ENCODE measurements around the gene USP21.

USP21 gene

DNA sequence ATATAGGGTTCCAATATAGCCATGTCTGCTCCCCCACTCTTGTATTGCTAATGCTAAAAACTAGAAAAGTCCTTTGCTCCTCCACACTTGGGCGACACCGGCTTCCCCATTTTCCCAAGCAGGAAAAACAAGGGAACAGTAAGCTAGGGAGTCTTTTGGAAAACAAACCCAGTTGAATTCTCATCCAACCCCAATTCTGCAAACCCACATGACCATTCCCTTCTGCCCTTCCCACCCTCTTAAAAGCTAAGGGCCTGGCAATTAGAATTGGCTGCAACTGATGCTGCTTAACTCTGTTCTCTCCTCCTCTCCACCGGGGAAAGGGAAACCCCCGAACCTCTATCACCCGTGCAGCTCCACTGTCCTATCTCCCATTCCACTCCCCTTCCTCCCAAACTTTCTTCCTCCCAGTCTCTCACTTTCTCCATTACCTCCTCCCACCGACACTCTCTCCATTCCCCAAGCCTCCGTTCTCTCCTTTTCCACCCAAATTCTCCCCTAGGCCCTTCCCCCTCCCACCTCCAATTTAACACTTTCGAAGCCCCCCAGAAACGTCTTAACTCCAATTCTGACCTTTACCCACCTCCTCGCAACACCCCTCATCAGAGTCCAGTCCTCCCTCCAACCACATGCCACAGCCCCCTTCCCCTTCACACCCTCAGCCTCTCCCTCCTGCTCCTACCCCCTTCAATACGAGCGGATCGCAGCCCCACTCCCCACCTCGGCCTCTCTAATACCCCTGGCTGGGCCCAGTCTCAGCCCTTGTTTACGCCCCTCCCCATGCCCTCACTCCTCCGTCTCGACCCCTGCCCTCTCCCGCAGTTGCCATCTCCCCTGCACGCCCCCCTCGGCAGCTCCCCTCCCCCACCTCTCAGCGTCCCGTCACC, 27.5 kb upstream of the USP21 start:
- no peak for DNase-seq (ENCODE audit: extremely low read depth, insufficient read length)
- Histone ChIP-seq H3K36me3 (ENCODE audit: control insufficient read depth, insufficient read depth, low read length) (peaks cover 2% of the 10 kb centered on the region), H3K4me3 (replicated peaks; ENCODE audit: low read depth, low read length) (peak overlapping the region; percentile 91), H3K27me3 (replicated peaks; ENCODE audit: control insufficient read depth, insufficient read depth, low read length) (no peaks in the 10 kb centered on the region)
- TF ChIP-seq, protein P1, sequence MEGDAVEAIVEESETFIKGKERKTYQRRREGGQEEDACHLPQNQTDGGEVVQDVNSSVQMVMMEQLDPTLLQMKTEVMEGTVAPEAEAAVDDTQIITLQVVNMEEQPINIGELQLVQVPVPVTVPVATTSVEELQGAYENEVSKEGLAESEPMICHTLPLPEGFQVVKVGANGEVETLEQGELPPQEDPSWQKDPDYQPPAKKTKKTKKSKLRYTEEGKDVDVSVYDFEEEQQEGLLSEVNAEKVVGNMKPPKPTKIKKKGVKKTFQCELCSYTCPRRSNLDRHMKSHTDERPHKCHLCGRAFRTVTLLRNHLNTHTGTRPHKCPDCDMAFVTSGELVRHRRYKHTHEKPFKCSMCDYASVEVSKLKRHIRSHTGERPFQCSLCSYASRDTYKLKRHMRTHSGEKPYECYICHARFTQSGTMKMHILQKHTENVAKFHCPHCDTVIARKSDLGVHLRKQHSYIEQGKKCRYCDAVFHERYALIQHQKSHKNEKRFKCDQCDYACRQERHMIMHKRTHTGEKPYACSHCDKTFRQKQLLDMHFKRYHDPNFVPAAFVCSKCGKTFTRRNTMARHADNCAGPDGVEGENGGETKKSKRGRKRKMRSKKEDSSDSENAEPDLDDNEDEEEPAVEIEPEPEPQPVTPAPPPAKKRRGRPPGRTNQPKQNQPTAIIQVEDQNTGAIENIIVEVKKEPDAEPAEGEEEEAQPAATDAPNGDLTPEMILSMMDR (IDR thresholded peaks at IDR 0.05; ENCODE audit: insufficient read depth, low read length, poor library complexity, severe bottlenecking): no peak

DNA sequence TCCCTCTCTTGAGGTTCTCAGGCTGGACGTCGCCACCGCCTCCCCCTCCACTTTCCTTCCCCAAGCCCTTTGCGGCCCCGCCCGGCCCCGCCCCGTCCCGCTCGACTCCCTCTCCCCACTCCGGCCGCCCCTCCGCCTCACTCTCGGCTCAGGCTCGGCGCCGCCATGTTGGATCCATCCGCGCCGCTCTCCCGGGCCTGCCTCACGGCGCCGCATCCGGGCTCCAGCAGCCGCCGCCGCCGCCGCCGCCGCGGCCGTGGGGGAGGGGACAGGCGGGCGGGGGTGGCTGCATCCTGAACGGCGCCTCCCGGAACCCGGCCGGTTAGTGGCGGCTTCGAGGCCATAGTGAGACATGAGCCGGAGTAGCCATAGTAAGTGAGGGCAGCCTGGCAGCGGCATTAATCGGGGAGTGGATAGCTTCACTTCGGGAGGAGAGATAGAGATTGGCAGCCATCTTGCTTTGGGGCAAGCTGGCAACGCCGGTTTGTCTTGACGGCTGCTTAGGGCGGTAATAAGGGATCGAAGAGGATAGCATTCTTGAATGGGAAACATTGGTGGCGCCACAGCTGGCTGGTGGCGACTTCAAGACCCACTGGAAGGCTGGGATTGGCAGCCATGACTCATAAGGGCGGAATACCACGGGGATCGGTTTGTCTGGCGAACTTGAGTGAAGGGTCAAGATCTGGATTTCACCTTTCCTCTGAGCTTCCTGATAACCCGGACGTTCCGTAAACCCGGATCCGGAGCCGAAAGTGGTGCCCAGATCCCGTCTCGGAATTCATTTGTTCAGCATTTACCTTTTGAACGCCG, 26.7 kb upstream of the USP21 start, which contains the start of gene DEDD:
TSS of gene DEDD (minus strand) at position 258 of the 810 bp plus-strand sequence. CDS start 8,205 bp downstream, outside the sequence.
- TF ChIP-seq, protein P1 (IDR thresholded peaks at IDR 0.05; ENCODE audit: insufficient read depth, low read length, poor library complexity, severe bottlenecking): no peak
- Histone ChIP-seq H3K4me3 (replicated peaks; ENCODE audit: low read depth, low read length) (peak within 1 kb of the TSS; percentile 91), H3K36me3 (ENCODE audit: control insufficient read depth, insufficient read depth, low read length) (peaks cover 2% of the 10 kb centered on the region), H3K27me3 (replicated peaks; ENCODE audit: control insufficient read depth, insufficient read depth, low read length) (no peaks in the 10 kb centered on the region)
- peak; percentile 91 for DNase-seq (ENCODE audit: extremely low read depth, insufficient read length)

DNA sequence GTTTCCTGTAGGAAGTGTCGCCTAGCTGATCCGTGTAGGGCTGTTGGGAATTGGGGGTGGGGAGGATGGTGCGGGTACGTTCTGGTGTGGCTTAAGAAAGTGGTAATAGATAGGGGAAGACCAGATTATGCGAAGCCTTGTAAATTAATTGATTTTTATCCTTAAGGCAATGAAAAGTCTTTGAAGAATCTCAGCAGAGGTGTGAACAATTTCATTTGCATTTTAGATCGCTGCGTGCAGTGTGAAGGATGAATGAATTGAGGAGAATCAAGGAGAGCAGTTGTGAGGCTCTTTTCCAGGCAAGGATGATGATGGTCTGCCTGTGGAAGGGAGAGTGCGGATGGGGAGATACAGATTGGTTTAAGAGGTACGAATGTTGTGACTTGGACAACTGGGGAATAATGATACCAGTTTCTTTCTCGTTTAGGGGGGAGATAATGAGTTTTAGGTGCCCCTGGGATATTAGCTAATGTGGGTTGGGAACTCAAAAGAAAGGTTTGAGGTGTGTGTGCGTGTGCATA, 26.0 kb upstream of the USP21 start:
- no peak for DNase-seq (ENCODE audit: extremely low read depth, insufficient read length)

DNA sequence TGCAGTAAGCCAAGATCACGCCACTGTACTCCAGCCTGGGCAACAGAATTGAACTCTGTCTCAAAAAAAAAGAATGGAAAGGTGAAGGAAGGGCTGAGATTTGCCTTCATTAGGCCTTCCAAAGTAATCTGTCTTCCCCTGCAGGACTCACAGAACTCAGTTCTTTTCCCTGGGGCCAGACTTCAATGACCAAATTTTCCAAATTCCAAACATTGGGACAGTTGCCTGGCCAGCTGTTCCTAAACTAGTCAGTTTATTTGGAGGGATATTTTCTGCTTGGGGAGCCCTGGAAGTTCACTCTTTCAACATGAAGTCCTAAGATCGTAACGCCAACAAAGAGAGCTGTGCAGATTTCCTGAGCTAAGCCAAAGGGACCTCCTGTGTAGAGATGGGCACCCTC, 21.4 kb upstream of the USP21 start:
- TF ChIP-seq, protein P1 (IDR thresholded peaks at IDR 0.05; ENCODE audit: insufficient read depth, low read length, poor library complexity, severe bottlenecking): no peak
- H3K4me3 ChIP-seq (replicated peaks; ENCODE audit: low read depth, low read length): no peak overlapping the region
- no peaks in the 10 kb centered on the region; the same call in 1 of the 2 replicates for H3K36me3 ChIP-seq (ENCODE audit: control insufficient read depth, insufficient read depth, low read length)
- H3K27me3 ChIP-seq (replicated peaks; ENCODE audit: control insufficient read depth, insufficient read depth, low read length): no peaks in the 10 kb centered on the region
- no peak for DNase-seq (ENCODE audit: extremely low read depth, insufficient read length)

More for the DNA sequence above, 26.0 kb upstream of the USP21 start:
- peaks cover 2% of the 10 kb centered on the region for H3K36me3 ChIP-seq (ENCODE audit: control insufficient read depth, insufficient read depth, low read length)
- TF ChIP-seq, protein P1 (IDR thresholded peaks at IDR 0.05; ENCODE audit: insufficient read depth, low read length, poor library complexity, severe bottlenecking): no peak
- no peaks in the 10 kb centered on the region for H3K27me3 ChIP-seq (replicated peaks; ENCODE audit: control insufficient read depth, insufficient read depth, low read length)
- H3K4me3 ChIP-seq (replicated peaks; ENCODE audit: low read depth, low read length): peak overlapping the region; percentile 91

DNA sequence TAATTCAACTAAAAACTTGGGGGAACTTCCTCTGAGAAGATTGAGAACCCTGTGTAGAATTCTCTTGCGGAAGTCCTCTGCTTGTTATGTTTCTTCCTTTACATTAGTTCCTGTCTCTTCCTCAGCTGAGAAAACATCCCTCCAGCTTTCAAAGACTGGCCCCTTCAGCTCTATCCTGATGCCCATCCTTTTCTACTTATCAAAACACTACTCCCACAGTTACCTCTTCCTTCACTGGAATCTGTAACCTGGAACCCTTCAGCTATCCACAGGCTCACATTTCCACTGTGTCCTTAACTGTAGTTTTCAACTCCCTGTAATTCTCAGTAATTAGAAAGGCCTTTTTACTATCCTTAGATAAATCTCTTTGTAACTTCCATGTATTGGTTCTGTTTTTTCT, 20.9 kb upstream of the USP21 start:
- H3K4me3 ChIP-seq (replicated peaks; ENCODE audit: low read depth, low read length): no peak overlapping the region
- no peaks in the 10 kb centered on the region for H3K27me3 ChIP-seq (replicated peaks; ENCODE audit: control insufficient read depth, insufficient read depth, low read length)
- TF ChIP-seq, protein P1 (IDR thresholded peaks at IDR 0.05; ENCODE audit: insufficient read depth, low read length, poor library complexity, severe bottlenecking): no peak
- H3K36me3 ChIP-seq (ENCODE audit: control insufficient read depth, insufficient read depth, low read length): no peaks in the 10 kb centered on the region; the same call in 1 of the 2 replicates
- DNase-seq (ENCODE audit: extremely low read depth, insufficient read length): no peak
